Left ventricle myocardium inferior (tissue), 1 donor: Measurements from ENCODE around the gene LARP1. TPM values are rescaled to one million over a fixed set of nuclear protein-coding genes. Genes with fewer than 3 reads are reported as not detected.
"Not testable (repeated sequence)": the region's sequence is repeated elsewhere in the genome, so short reads cannot be mapped to it uniquely, and the experiment has no call there.

Experiments
- DNase-seq: peaks from one replicate; pipeline ENCODE4 v3.0.0-alpha.2; 2020
- H3K27ac ChIP-seq: fragments of 200-600 bp; replicated peaks from 2 replicates; pipeline ENCODE4 v1.8.0; 2021
- H3K27me3 ChIP-seq: fragments of 200-600 bp; 2 replicates; pipeline ENCODE4 v1.8.0; 2021; ENCODE audit warnings: low read depth
- H3K36me3 ChIP-seq: fragments of 200-600 bp; 2 replicates; pipeline ENCODE4 v1.8.0; 2021
- H3K4me1 ChIP-seq: fragments of 200-600 bp; 2 replicates; pipeline ENCODE4 v1.8.0; 2021
- H3K4me3 ChIP-seq: fragments of 200-600 bp; 2 replicates; pipeline ENCODE4 v1.8.0; 2021; ENCODE audit warnings: mild to moderate bottlenecking, moderate library complexity
- H3K9me3 ChIP-seq: fragments of 200-600 bp; replicated peaks from 2 replicates; pipeline ENCODE4 v1.8.0; 2021
- intact Hi-C: fragments of 100-400 bp; cut with micrococcal nuclease; formaldehyde crosslinking; loops from one replicate; pipeline ENCODE4 v1.11.0; 2022
- total RNA-seq: library from RNA; stranded (reverse); fragmentation: NEBNext Ultra II Directional; extraction: Animal tissue kit (Norgen Biotek cat#: 25700); gene quantifications from one replicate; pipeline ENCODE4 v1.2.1, GENCODE V29; 2021
- TF ChIP-seq, protein P1 (sequence below): fragments of 200-600 bp; IDR thresholded peaks from 2 replicates; pipeline ENCODE4 v1.8.0; 2021; ENCODE audit warnings: antibody characterized with exemption, mild to moderate bottlenecking, borderline replicate concordance
- donor health status: DM: no; HTN: yes; CAD: no; lungs with severe emphysema.

The LARP1 gene
- total RNA-seq, 1 donor from 2014 or later, result 148 TPM

DNA sequence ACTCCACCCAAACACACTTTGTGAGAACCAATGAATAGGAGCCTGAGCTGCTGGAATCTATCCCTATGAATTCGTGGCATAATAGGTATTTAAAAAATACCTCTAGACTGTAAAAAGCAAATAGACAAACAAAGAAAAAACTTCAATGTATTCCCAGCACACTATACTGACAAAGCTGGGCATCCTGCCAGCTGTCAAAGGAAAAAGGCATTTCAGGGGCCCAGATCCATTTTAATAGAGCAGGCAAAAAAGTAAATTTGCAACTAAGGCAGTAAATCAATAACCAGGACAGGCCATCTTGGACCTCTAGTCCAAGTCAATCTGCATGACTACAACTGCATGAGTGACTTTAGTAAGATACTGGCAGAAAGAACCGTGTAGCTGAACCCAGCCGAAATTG lies 25.6 kb upstream of the LARP1 start:
- TF ChIP-seq, protein P1, sequence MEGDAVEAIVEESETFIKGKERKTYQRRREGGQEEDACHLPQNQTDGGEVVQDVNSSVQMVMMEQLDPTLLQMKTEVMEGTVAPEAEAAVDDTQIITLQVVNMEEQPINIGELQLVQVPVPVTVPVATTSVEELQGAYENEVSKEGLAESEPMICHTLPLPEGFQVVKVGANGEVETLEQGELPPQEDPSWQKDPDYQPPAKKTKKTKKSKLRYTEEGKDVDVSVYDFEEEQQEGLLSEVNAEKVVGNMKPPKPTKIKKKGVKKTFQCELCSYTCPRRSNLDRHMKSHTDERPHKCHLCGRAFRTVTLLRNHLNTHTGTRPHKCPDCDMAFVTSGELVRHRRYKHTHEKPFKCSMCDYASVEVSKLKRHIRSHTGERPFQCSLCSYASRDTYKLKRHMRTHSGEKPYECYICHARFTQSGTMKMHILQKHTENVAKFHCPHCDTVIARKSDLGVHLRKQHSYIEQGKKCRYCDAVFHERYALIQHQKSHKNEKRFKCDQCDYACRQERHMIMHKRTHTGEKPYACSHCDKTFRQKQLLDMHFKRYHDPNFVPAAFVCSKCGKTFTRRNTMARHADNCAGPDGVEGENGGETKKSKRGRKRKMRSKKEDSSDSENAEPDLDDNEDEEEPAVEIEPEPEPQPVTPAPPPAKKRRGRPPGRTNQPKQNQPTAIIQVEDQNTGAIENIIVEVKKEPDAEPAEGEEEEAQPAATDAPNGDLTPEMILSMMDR, result no peak
- no peaks in the 10 kb centered on the region for H3K36me3 ChIP-seq
- H3K4me1 ChIP-seq, result peaks cover 6% of the 10 kb centered on the region
- no peaks in the 10 kb centered on the region for H3K27me3 ChIP-seq
- intact Hi-C loops, result loop anchor here (10.0 kb wide), 1 partner anchor 75 kb away; no protein-coding TSS in a partner anchor
- no peaks in the 10 kb centered on the region for H3K9me3 ChIP-seq
- H3K4me3 ChIP-seq, result no peak overlapping the region
- DNase-seq, result no peak
- no peak overlapping the region for H3K27ac ChIP-seq

DNA sequence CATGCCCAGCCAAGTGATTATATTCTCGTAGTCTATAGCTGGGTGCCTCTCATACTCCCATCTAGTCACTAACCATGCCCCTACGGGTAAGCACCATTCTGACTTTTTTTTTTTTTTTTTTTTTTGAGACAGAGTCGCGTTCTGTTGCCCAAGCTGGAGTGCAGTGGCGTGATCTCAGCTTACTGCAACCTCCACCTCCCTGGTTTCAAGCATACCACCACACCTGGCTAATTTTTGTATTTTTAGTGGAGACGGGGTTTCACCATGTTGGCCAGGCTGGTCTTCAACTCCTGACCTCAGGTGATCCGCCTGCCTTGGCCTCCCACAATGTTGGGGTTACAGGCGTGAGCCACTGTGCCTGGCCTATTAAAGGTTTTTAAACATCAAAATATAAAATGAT lies 24.4 kb upstream of the LARP1 start:
- H3K27me3 ChIP-seq, intact Hi-C loops, H3K4me3 ChIP-seq: not testable (repeated sequence)

DNA sequence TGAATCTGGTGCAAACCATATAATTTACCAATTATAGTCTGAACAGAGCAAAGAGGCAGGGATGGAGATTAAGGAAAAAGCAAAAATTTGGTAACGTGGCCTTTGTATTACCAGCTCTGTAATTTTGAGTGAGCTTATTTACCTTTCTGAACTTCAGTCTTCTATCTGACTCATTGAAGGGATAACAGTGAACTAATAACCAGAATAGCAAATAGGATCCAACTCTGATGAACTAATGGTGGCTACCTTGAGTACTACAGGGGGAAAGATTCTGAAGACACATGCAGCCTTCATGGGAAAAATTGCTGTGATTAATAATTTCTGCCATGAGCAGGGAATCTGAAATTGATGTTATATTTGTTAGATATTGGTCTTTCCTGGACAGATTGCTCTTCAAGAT lies 23.0 kb upstream of the LARP1 start:
- intact Hi-C loops, result no loop called here
- H3K27ac ChIP-seq, result no peak overlapping the region
- TF ChIP-seq, protein P1, result no peak
- no peaks in the 10 kb centered on the region for H3K27me3 ChIP-seq
- no peaks in the 10 kb centered on the region for H3K9me3 ChIP-seq
- DNase-seq, result no peak
- H3K4me3 ChIP-seq, result no peak overlapping the region
- no peaks in the 10 kb centered on the region for H3K36me3 ChIP-seq
- H3K4me1 ChIP-seq, result no peaks in the 10 kb centered on the region

More for the DNA sequence above, 24.4 kb upstream of the LARP1 start:
- H3K9me3 ChIP-seq, H3K27ac ChIP-seq, DNase-seq, H3K4me1 ChIP-seq, H3K36me3 ChIP-seq: not testable (repeated sequence)

DNA sequence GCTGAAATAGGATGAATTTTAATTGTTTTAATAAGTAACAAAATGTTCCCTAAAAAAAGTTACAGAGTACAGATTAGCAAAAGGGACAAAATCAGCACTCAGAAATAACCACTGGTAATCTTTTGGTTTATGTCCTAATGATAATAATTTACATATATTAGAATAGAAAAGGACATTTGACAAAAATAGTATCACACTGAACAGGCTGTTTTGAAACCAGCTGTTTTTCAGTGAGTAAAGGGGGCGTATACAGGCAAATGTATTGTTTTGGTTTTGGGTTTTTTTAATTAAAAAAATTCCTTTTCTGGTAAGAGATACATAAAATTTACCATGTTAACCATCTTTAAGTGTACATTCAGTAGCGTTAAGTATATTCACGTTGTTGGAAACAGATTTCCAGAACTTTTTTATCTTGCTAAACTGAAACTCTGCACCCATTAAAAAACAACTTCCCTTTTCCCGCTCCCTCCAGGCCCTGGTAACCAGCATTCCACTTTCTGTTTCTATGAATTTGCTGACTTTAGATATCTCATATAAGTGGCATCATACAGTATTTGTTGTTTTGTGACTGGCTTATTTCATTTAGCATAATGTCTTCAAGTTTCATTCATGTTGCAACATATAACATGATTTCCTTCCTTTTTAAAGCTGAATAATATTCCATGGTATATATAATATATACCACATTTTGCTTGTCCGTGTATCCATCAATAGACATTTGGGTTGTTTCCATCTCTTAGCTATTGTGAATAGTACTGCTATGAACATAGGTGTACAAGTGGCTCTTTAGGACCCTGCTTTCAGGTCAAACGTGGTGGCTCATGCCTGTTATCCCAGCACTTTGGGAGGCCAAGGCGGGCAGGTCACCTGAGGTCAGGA lies 20.6 kb upstream of the LARP1 start:
- no peaks in the 10 kb centered on the region for H3K27me3 ChIP-seq
- TF ChIP-seq, protein P1, result no peak

DNA sequence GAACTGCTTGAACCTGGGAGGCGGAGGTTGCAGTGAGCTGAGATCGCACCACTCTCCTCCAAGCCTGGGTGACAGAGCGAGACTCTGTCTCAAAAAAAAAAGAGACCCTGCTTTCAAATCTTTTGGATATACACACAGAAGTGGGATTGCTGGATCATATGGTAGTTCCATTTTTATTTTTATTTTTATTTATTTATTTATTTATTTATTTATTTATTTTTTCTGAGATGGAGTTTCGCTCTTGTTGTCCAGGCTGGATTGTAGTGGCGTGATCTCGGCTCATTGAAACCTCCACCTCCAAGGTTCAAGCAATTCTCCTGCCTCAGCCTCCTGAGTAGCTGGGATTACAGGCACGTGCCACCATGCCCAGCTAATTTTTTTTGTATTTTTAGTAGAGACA lies 19.8 kb upstream of the LARP1 start:
- intact Hi-C loops, H3K4me1 ChIP-seq, H3K27ac ChIP-seq, H3K36me3 ChIP-seq, H3K27me3 ChIP-seq, H3K4me3 ChIP-seq, DNase-seq, H3K9me3 ChIP-seq: not testable (repeated sequence)

More for the DNA sequence above, 20.6 kb upstream of the LARP1 start:
- H3K4me1 ChIP-seq, result no peaks in the 10 kb centered on the region
- DNase-seq, result no peak
- intact Hi-C loops, result no loop called here
- H3K27ac ChIP-seq, result no peak overlapping the region
- H3K4me3 ChIP-seq, result no peak overlapping the region
- no peaks in the 10 kb centered on the region for H3K9me3 ChIP-seq
- H3K36me3 ChIP-seq, result no peaks in the 10 kb centered on the region

DNA sequence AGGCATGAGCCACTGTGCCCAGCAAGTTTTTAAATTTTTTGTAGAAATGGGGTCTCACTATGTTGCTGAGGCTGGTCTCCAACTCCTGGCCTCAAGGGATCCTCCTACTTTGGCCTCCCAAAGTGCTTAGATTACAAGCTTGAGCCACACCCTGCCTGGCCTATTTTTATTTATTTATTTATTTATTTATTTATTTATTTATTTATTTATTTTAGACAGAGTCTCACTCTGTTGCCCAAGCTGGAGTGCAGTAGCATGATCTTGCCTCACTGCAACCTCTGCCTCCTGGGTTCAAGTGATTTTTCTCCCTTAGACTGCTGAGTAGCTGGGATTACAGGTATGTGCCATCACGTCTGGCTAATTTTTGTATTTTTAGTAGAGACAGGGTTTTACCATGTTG lies 18.8 kb upstream of the LARP1 start:
- H3K4me1 ChIP-seq, H3K27ac ChIP-seq, H3K9me3 ChIP-seq, DNase-seq, H3K4me3 ChIP-seq, H3K27me3 ChIP-seq, H3K36me3 ChIP-seq, intact Hi-C loops: not testable (repeated sequence)

DNA sequence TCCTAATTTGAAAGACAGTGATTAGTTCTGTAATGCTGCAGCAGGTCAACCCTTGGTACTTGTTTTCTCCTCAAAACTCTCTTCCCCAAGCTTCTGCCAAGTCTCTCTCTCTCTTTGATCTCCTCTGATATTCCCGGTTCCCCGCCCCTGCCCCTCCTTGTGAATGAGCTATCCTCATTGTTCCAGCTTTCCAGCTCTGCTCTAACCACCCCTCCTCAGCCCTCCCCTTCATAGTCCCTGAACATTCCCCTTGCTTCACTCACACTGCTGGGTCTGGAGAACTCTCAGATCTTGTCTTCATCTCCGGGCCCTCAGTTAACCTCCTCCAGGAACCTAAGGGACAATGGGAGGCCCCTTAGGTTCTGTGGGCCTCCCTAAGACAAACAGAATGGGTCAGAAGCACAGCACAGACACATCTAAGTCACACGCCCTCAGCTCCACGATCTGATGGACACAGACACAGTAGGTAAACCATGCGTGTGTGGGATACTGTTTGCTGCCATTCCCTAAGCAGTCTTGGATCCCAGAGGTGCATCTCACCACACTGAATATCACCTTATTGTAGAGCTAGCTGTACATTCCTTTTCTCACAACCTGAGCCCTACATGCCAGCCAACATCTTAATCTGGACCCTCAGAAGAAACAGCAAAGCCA lies 17.4 kb upstream of the LARP1 start:
- Histone ChIP-seq H3K9me3 (no peaks in the 10 kb centered on the region), H3K4me1 (peaks cover 20% of the 10 kb centered on the region), H3K27me3 (no peaks in the 10 kb centered on the region), H3K27ac (no peak overlapping the region), H3K36me3 (no peaks in the 10 kb centered on the region), H3K4me3 (no peak overlapping the region)
- intact Hi-C loops, result no loop called here
- TF ChIP-seq, protein P1, result no peak
- no peak for DNase-seq
